NCI-H748 (cell line): ENCODE data around the gene WDR44.
"Not testable (repeated sequence)": the region's sequence is repeated elsewhere in the genome, so short reads cannot be mapped to it uniquely, and the experiment has no call there.

ENCODE experiments used
- DNase-seq: peaks from one replicate; lab custom pipeline; 2025; ENCODE audit not compliant: unreplicated experiment; lab: John Stamatoyannopoulos, UW

WDR44 gene

GRCh38 chrX:118480172-118480571, 134.3 kb downstream of the WDR44 start:
- no peak for DNase-seq

- not testable (repeated sequence) for DNase-seq
Measured at GRCh38 chrX:118482384-118482783, 136.5 kb downstream of the WDR44 start.

DNA sequence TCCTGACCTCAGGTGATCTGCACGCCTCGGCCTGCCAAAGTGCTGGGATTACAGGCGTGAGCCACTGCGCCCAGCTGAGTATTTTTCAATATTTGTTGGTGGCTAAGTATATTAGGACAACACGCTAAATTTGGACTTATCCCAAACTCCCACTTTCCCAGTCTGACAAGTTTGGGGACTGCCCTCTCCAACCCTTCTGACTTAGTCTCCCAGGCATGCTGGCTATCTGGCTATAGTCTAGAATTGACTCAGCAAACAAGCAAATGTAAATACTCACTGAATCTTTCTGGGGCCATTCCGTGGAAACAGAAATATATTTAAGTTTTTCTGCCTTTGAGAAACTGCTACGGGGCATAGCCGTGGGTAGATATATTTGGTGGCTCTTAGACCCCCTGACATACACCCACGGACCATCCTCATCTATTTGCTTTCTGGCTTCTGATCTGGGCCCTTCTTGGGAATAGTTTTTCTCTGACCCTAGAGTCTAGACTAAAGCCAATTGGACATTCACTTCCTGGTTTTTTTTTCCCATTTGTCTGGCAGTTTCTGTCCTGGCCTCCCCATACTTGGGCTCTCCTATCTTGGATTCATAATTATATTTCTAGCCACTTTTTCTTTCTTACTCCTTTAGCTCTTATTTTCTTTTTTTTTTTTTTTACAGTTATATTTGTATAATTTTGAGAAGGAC, 138.5 kb downstream of the WDR44 start:
- no peak for DNase-seq

DNA sequence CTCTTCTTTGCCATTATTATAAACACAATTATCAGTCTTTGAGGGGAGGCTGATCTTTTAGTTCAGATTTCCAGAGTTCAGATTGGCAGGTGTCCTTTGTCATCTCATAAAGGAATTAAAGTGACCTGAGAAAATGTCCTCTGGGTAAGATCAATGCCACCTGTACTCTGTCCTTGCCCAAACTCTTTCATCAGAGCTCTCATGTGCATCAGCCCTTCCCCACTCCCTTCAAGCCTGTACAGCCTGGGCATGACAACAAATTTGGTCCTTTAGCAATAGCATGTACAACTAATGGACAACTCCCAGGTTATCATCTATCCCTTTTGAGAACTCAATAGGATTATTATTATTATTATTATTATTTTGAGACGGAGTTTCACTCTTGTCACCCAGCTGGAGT, 140.8 kb downstream of the WDR44 start:
- not testable (repeated sequence) for DNase-seq

- DNase-seq: no peak
Measured at GRCh38 chrX:118493016-118493415, 147.1 kb downstream of the WDR44 start.

DNA sequence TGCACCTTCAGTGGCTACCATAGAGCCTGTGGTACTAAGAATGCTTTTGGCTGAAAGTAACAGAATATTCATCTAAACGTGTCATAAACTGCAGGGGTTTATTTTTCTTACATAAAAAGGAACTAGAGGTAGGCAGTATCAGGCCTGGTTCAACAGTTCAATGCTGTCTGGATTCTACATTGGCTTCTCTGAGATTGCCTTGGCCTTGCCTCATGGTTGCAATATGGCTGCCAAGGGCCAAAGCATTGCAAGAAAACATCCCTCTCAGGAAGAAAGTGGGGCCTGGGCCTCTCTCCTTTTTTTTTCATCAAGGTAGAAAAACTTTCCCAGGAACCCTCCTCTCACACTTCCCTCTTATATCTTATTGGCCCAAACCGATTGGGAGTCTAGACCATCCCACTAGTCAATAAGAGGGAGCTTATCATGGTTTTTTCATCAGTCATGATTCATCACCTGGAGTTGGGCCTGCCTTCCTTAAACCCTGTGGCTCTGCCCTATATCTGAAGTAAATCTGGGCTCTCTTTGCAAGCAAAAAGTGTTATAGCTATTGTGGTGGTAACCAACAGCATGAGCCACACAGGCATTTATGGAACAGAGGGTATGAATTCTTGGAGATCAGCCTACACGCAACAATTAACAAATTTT, 147.9 kb downstream of the WDR44 start:
- DNase-seq: no peak

- DNase-seq: peak; percentile 91
Measured at GRCh38 chrX:118495061-118495921, 149.4 kb downstream of the WDR44 start, which contains the start of gene DOCK11. DOCK11 (plus strand) TSS chrX:118495815; CDS start chrX:118495972, 157 bp downstream.

- DNase-seq: peak; percentile 85
Measured at GRCh38 chrX:118495958-118496762, 150.3 kb downstream of the WDR44 start.

GRCh38 chrX:118496763-118497079, 150.8 kb downstream of the WDR44 start:
- DNase-seq: no peak

DNA sequence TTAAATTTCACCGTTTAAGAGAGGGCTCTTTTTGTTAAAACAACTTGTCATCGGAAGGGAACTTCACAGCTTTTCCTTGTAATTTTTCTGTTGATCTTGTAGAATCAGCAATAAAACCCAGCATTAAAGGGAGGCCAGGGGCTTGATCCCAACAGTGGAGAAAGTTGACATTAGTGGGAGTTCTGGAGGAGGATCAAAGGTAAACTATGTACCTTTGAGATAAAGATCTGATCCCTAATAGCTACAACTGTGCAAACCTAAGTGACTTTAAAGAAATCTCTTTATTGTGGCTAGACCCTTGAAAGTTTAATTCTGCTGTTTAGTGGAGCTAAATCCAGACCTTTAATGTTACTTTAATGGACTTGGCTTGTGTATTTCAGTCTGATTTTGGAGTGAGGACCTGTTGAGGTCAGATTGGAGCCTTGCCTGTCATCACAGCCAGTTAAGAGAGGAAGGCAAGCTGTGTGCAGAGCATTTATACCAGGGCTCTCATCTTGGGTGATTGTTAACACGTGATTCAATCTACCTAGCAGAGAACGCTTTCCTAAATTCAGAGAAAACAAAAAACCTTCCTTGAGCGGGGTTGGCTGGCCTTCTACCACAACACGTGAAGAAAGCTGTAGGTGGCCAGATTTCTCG, 151.4 kb downstream of the WDR44 start:
- DNase-seq: peak; percentile 2

GRCh38 chrX:118498351-118498750, 152.4 kb downstream of the WDR44 start:
- DNase-seq: no peak

GRCh38 chrX:118498755-118499154, 152.8 kb downstream of the WDR44 start:
- DNase-seq: no peak

DNA sequence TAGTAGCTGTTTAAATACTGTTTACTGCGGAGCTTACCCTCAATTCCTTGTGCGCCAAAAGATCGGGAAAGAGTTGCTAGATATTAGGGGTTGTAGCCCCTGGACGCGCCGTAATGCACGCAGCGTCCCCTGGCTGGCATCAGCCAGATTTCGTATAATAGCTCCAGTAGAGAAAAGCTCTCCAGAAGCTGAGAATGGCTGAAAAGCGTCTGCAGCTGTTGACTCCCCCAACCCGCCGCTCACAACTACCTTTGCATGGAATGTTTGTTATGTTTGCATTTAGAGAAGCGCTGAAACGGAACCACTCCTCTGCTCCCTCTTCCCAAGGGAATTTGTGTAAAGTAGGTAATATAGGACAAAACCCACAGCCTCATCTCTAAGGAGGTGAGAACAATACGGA, 153.4 kb downstream of the WDR44 start:
- peak; percentile 37 for DNase-seq
